ENCODE results near the gene LRRN3.
"Not testable (repeated sequence)": the region's sequence is repeated elsewhere in the genome, so short reads cannot be mapped to it uniquely, and the experiment has no call there.

Gene LRRN3
- 14.7 to 81.7 (median 52.7) reads per million in 4 experiments for total RNA-seq

- DNase-seq: peak; percentile 30
Measured at GRCh38 chr7:111090846-111091245, at the start of gene LRRN3. TSS of gene LRRN3 (plus strand) at chr7:111091127. CDS start at chr7:111122773, 31,646 bp downstream.

GRCh38 chr7:111041577-111041976 is 49.4 kb upstream of the LRRN3 start:
- DNase-seq: no peak

- DNase-seq: no peak
Measured at GRCh38 chr7:111042842-111043241, 48.1 kb upstream of the LRRN3 start.

- DNase-seq: no peak
Measured at GRCh38 chr7:111043561-111043960, 47.4 kb upstream of the LRRN3 start.

GRCh38 chr7:111045449-111045848 is 45.5 kb upstream of the LRRN3 start:
- DNase-seq: no peak

- DNase-seq: no peak
Measured at GRCh38 chr7:111047595-111047994, 43.3 kb upstream of the LRRN3 start.

- DNase-seq: no peak
Measured at GRCh38 chr7:111049971-111050680, 40.8 kb upstream of the LRRN3 start.

GRCh38 chr7:111050875-111051416 is 40.0 kb upstream of the LRRN3 start:
- no peak for DNase-seq

- DNase-seq: no peak
Measured at GRCh38 chr7:111051832-111052231, 39.1 kb upstream of the LRRN3 start.

GRCh38 chr7:111053035-111053434 is 37.9 kb upstream of the LRRN3 start:
- no peak for DNase-seq

- DNase-seq: no peak
Measured at GRCh38 chr7:111056371-111056770, 34.6 kb upstream of the LRRN3 start.

- DNase-seq: no peak
Measured at GRCh38 chr7:111057066-111057465, 33.9 kb upstream of the LRRN3 start.

- DNase-seq: no peak
Measured at GRCh38 chr7:111059833-111060232, 31.1 kb upstream of the LRRN3 start.

GRCh38 chr7:111063166-111063565 is 27.8 kb upstream of the LRRN3 start:
- no peak for DNase-seq

- DNase-seq: no peak
Measured at GRCh38 chr7:111067251-111067650, 23.7 kb upstream of the LRRN3 start.

GRCh38 chr7:111067682-111068081 is 23.2 kb upstream of the LRRN3 start:
- DNase-seq: no peak

- no peak for DNase-seq
Measured at GRCh38 chr7:111068618-111069017, 22.3 kb upstream of the LRRN3 start.

GRCh38 chr7:111071556-111071955 is 19.4 kb upstream of the LRRN3 start:
- DNase-seq: no peak

- DNase-seq: not testable (repeated sequence)
Measured at GRCh38 chr7:111072658-111073057, 18.3 kb upstream of the LRRN3 start.

- no peak for DNase-seq
Measured at GRCh38 chr7:111074071-111074747, 16.7 kb upstream of the LRRN3 start.

- DNase-seq: no peak
Measured at GRCh38 chr7:111074748-111075146, 16.2 kb upstream of the LRRN3 start.

- no peak for DNase-seq
Measured at GRCh38 chr7:111075498-111075897, 15.4 kb upstream of the LRRN3 start.

- DNase-seq: no peak
Measured at GRCh38 chr7:111076205-111076604, 14.7 kb upstream of the LRRN3 start.

- no peak for DNase-seq
Measured at GRCh38 chr7:111077001-111077400, 13.9 kb upstream of the LRRN3 start.

All from effector CD8-positive, alpha-beta T cell (primary cell).